PC-9 (cell line): Measurements from ENCODE around the gene A1BG.

ENCODE experiments used
- EZH2 ChIP-seq: fragments of 200-600 bp; sonication (generic); IDR thresholded peaks from 2 replicates; pipeline ENCODE4 v1.8.0; 2017; ENCODE audit warnings: antibody characterized with exemption, low read depth
- TF ChIP-seq, protein P1 (sequence below): fragments of 200-600 bp; sonication (generic); conservative IDR thresholded peaks from 2 replicates; pipeline ENCODE4 v1.6.1; 2017; ENCODE audit warnings: mixed run types, antibody characterized with exemption, mild to moderate bottlenecking, moderate library complexity

DNA sequence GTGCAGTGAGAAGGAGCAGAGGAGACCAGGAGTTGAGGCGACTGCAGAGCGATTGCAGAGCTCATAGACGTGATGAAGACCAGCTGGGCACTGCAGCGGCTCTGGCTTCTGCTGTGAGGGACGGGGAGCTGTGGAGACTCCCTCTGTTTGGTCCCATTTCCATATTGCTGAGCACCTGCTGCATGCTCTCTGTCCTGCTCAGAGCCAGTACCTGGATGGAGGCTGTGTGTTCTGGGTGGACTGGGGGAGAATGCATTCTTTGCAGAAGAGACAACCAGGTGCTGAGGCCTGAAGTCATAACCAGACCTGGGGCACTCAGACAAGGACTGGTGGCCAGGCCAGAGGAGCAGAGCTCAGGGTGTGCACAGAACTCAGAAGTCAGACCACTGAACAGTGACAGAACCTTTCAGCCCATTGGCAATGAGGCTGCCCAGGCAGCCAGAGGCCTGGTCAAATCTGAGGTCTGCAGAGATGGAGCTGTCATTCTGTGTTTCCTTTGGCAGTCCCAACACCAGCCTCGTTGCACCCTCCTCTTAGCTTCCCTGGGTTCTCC is 1.3 kb upstream of the A1BG start:
- TF ChIP-seq, protein P1, sequence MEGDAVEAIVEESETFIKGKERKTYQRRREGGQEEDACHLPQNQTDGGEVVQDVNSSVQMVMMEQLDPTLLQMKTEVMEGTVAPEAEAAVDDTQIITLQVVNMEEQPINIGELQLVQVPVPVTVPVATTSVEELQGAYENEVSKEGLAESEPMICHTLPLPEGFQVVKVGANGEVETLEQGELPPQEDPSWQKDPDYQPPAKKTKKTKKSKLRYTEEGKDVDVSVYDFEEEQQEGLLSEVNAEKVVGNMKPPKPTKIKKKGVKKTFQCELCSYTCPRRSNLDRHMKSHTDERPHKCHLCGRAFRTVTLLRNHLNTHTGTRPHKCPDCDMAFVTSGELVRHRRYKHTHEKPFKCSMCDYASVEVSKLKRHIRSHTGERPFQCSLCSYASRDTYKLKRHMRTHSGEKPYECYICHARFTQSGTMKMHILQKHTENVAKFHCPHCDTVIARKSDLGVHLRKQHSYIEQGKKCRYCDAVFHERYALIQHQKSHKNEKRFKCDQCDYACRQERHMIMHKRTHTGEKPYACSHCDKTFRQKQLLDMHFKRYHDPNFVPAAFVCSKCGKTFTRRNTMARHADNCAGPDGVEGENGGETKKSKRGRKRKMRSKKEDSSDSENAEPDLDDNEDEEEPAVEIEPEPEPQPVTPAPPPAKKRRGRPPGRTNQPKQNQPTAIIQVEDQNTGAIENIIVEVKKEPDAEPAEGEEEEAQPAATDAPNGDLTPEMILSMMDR: no peak
- TF ChIP-seq EZH2: no peak
